H1 (cell line): ENCODE measurements around the gene CCDC107. TPM values are rescaled to one million over a fixed set of nuclear protein-coding genes. Genes with fewer than 3 reads are reported as not detected.

Experiments
- BRCA1 ChIP-seq: IDR thresholded peaks from 2 replicates; pipeline ENCODE4 v1.6.1; 2012; ENCODE audit warnings: low read depth, low read length, improper control_type of control experiment
- HDAC2 ChIP-seq, 2 experiments: fragments of 300-600 bp in 1 of 2; sonication (generic) in 1 of 2; IDR thresholded peaks; 2 replicates each; pipeline ENCODE4 v1.6.1; 2011 to 2012; ENCODE audit warnings: low read depth in 2 of 2, low read length in 2 of 2, mild to moderate bottlenecking in 2 of 2, moderate library complexity in 2 of 2, borderline replicate concordance in 1 of 2, inconsistent platforms in 1 of 2
- TAF1 ChIP-seq: IDR thresholded peaks from 2 replicates; pipeline ENCODE4 v1.6.1; 2011; ENCODE audit warnings: mild to moderate bottlenecking, low read depth, low read length
- polyA plus RNA-seq, 7 experiments: library from polyadenylated mRNA; depleted of rRNA in 3 of 7; stranded (reverse) in 5 of 7; unstranded in 2 of 7; fragments of >200 nt in 5 of 7; fragments of 200-250 nt in 2 of 7; gene quantifications; 1 replicate in 5 of 7; 2 replicates in 1 of 7; 4 replicates in 1 of 7; pipeline versions ENCODE4 v1.2.1 to v1.2.3, GENCODE V29; 2011 to 2013; ENCODE audit warnings: missing spikeins in 2 of 7, mixed read lengths in 2 of 7
- total RNA-seq: library from RNA; stranded (reverse); fragmentation: NEBNext Ultra II Directional; extraction: Animal tissue kit (Norgen Biotek cat#: 25700); gene quantifications from 2 replicates; pipeline ENCODE4 v1.2.1, GENCODE V29; 2021
- TF ChIP-seq, protein P1 (sequence below): fragments of 300-600 bp; sonication (generic); IDR thresholded peaks from 2 replicates; pipeline ENCODE4 v1.7.1; 2012; ENCODE audit warnings: low read length, moderate library complexity, mild to moderate bottlenecking, inconsistent platforms; ENCODE audit not compliant: insufficient replicate concordance

CCDC107 gene
- total and polyA plus RNA-seq, 2 of the 8 experiments (the other 6 are each of a cell fraction or from before 2014, with no cell fraction given), result 8.2 to 9.0 TPM

DNA sequence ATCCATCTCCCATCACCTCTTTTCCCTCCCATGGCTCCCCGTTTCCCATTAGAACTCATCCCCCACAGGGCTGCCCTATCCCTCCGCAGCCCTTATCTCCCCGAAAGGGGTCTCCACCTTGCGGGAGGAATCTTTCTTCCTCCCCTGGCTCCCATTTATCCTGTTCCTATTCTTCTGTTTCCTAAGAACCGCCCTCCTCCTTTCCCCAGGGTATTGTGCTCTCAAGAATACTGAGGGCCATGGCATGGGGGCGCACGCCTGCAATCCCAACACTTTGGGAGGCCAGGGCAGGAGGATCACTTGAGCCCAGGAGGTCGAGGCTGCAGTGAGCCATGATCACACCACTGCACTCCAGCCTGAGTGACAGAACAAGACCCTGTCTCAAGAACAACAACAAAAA lies 40.5 kb upstream of the CCDC107 start (continued):
- TF ChIP-seq, protein P1, sequence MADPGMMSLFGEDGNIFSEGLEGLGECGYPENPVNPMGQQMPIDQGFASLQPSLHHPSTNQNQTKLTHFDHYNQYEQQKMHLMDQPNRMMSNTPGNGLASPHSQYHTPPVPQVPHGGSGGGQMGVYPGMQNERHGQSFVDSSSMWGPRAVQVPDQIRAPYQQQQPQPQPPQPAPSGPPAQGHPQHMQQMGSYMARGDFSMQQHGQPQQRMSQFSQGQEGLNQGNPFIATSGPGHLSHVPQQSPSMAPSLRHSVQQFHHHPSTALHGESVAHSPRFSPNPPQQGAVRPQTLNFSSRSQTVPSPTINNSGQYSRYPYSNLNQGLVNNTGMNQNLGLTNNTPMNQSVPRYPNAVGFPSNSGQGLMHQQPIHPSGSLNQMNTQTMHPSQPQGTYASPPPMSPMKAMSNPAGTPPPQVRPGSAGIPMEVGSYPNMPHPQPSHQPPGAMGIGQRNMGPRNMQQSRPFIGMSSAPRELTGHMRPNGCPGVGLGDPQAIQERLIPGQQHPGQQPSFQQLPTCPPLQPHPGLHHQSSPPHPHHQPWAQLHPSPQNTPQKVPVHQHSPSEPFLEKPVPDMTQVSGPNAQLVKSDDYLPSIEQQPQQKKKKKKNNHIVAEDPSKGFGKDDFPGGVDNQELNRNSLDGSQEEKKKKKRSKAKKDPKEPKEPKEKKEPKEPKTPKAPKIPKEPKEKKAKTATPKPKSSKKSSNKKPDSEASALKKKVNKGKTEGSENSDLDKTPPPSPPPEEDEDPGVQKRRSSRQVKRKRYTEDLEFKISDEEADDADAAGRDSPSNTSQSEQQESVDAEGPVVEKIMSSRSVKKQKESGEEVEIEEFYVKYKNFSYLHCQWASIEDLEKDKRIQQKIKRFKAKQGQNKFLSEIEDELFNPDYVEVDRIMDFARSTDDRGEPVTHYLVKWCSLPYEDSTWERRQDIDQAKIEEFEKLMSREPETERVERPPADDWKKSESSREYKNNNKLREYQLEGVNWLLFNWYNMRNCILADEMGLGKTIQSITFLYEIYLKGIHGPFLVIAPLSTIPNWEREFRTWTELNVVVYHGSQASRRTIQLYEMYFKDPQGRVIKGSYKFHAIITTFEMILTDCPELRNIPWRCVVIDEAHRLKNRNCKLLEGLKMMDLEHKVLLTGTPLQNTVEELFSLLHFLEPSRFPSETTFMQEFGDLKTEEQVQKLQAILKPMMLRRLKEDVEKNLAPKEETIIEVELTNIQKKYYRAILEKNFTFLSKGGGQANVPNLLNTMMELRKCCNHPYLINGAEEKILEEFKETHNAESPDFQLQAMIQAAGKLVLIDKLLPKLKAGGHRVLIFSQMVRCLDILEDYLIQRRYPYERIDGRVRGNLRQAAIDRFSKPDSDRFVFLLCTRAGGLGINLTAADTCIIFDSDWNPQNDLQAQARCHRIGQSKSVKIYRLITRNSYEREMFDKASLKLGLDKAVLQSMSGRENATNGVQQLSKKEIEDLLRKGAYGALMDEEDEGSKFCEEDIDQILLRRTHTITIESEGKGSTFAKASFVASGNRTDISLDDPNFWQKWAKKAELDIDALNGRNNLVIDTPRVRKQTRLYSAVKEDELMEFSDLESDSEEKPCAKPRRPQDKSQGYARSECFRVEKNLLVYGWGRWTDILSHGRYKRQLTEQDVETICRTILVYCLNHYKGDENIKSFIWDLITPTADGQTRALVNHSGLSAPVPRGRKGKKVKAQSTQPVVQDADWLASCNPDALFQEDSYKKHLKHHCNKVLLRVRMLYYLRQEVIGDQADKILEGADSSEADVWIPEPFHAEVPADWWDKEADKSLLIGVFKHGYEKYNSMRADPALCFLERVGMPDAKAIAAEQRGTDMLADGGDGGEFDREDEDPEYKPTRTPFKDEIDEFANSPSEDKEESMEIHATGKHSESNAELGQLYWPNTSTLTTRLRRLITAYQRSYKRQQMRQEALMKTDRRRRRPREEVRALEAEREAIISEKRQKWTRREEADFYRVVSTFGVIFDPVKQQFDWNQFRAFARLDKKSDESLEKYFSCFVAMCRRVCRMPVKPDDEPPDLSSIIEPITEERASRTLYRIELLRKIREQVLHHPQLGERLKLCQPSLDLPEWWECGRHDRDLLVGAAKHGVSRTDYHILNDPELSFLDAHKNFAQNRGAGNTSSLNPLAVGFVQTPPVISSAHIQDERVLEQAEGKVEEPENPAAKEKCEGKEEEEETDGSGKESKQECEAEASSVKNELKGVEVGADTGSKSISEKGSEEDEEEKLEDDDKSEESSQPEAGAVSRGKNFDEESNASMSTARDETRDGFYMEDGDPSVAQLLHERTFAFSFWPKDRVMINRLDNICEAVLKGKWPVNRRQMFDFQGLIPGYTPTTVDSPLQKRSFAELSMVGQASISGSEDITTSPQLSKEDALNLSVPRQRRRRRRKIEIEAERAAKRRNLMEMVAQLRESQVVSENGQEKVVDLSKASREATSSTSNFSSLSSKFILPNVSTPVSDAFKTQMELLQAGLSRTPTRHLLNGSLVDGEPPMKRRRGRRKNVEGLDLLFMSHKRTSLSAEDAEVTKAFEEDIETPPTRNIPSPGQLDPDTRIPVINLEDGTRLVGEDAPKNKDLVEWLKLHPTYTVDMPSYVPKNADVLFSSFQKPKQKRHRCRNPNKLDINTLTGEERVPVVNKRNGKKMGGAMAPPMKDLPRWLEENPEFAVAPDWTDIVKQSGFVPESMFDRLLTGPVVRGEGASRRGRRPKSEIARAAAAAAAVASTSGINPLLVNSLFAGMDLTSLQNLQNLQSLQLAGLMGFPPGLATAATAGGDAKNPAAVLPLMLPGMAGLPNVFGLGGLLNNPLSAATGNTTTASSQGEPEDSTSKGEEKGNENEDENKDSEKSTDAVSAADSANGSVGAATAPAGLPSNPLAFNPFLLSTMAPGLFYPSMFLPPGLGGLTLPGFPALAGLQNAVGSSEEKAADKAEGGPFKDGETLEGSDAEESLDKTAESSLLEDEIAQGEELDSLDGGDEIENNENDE, result no peak
- TF ChIP-seq TAF1 (no peak), HDAC2 (IDR thresholded peaks at IDR 0.05; ENCODE audit: borderline replicate concordance in 1 of 2, low read depth in 2 of 2, low read length in 2 of 2) (no peak), BRCA1 (no peak)
